Thyroid gland (tissue), 4 donors: ENCODE data around the gene CDC42BPA.

Experiments
- POLR2A ChIP-seq, 2 donors: fragments of 450-650 bp; IDR thresholded peaks; one replicate each; pipeline ENCODE4 v1.6.1; 2017; ENCODE audit warnings: antibody characterized with exemption in 2 of 2, mild to moderate bottlenecking in 2 of 2, moderate library complexity in 1 of 2
- TF ChIP-seq, protein P1 (sequence below), 6 experiments: fragments of 200-600 bp in 3 of 6; fragments of 450-650 bp in 3 of 6; sonication (generic) in 3 of 6; IDR thresholded peaks; one replicate each; pipeline ENCODE4 v1.5.1; 2016 to 2019; ENCODE audit warnings: antibody characterized with exemption in 6 of 6, mild to moderate bottlenecking in 2 of 6, inconsistent platforms in 1 of 6, moderate library complexity in 1 of 6

- TF ChIP-seq POLR2A (IDR thresholded peaks at IDR 0.05) = no peak
- TF ChIP-seq, protein P1, sequence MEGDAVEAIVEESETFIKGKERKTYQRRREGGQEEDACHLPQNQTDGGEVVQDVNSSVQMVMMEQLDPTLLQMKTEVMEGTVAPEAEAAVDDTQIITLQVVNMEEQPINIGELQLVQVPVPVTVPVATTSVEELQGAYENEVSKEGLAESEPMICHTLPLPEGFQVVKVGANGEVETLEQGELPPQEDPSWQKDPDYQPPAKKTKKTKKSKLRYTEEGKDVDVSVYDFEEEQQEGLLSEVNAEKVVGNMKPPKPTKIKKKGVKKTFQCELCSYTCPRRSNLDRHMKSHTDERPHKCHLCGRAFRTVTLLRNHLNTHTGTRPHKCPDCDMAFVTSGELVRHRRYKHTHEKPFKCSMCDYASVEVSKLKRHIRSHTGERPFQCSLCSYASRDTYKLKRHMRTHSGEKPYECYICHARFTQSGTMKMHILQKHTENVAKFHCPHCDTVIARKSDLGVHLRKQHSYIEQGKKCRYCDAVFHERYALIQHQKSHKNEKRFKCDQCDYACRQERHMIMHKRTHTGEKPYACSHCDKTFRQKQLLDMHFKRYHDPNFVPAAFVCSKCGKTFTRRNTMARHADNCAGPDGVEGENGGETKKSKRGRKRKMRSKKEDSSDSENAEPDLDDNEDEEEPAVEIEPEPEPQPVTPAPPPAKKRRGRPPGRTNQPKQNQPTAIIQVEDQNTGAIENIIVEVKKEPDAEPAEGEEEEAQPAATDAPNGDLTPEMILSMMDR (IDR thresholded peaks at IDR 0.05) = no peak
Observed at GRCh38 chr1:227357927-227358302, 39.6 kb upstream of the CDC42BPA start.
